IMR-90 (cell line): Measurements from ENCODE around the gene SLX4. TPM values are rescaled to one million over a fixed set of nuclear protein-coding genes. Genes with fewer than 3 reads are reported as not detected.

Source experiments
- ATAC-seq: fragments of 200-7000 bp; cut with Tn5 transposase; 2 replicates; pipeline ENCODE4 v1.9.1; 2020; ENCODE audit warnings: low read depth, mild to moderate bottlenecking, moderate library complexity
- BruUV-seq: library from RNA; stranded (reverse); fragments of 400-500 nt; replicated peaks from 2 replicates; lab custom pipeline; 2021; lab: Mats Ljungman, UMichigan
- CTCF ChIA-PET: fragments of 300-600 bp; formaldehyde crosslinking; extraction: SDS; loops from one replicate; lab custom pipeline; 2021; ENCODE audit warnings: antibody characterized with exemption; lab: Yijun Ruan, JAX
- POLR2A ChIA-PET: fragments of 300-600 bp; sonication (Branson Sonifier 250); formaldehyde crosslinking; loops from one replicate; lab custom pipeline; 2022; ENCODE audit warnings: antibody characterized with exemption; ENCODE audit not compliant: unreplicated experiment; lab: Charles Lee
- DNase-seq: peaks from one replicate; pipeline ENCODE4 v3.0.0; 2013
- H2AFZ ChIP-seq: replicated peaks from 2 replicates; pipeline ENCODE3; 2013; ENCODE audit warnings: low read length, mild to moderate bottlenecking; ENCODE audit not compliant: poor library complexity
- H2AK5ac ChIP-seq: 2 replicates; pipeline ENCODE4 v1.6.1; 2013; ENCODE audit warnings: low read depth, low read length, inconsistent platforms
- H2AK9ac ChIP-seq: replicated peaks from 2 replicates; pipeline ENCODE3; 2013; ENCODE audit warnings: mild to moderate bottlenecking, low read depth, low read length, moderate library complexity; ENCODE audit not compliant: poor library complexity
- H2BK120ac ChIP-seq: 2 replicates; pipeline ENCODE4 v1.6.1; 2013; ENCODE audit warnings: low read depth, low read length, inconsistent platforms
- H2BK15ac ChIP-seq: 3 replicates; pipeline ENCODE4 v1.6.1; 2013; ENCODE audit warnings: low read depth, low read length, inconsistent platforms
- H2BK20ac ChIP-seq: 2 replicates; pipeline ENCODE4 v1.6.1; 2013; ENCODE audit warnings: low read depth, mild to moderate bottlenecking, inconsistent platforms, low read length, moderate library complexity
- H2BK5ac ChIP-seq: 2 replicates; pipeline ENCODE4 v1.6.1; 2013; ENCODE audit warnings: mild to moderate bottlenecking, low read depth, low read length, inconsistent platforms; ENCODE audit not compliant: poor library complexity, severe bottlenecking
- H3K14ac ChIP-seq: replicated peaks from 2 replicates; pipeline ENCODE4 v1.6.1; 2013; ENCODE audit warnings: low read depth, low read length, inconsistent platforms
- H3K18ac ChIP-seq: 2 replicates; pipeline ENCODE4 v1.6.1; 2013; ENCODE audit warnings: low read depth, low read length, control low read depth
- H3K23ac ChIP-seq: 2 replicates; pipeline ENCODE4 v1.6.1; 2013; ENCODE audit warnings: low read depth, low read length, inconsistent platforms
- H3K27ac ChIP-seq: 2 replicates; pipeline ENCODE4 v1.5.1; 2013; ENCODE audit warnings: mild to moderate bottlenecking, control low read depth, low read length; ENCODE audit not compliant: insufficient read depth
- H3K27me3 ChIP-seq: 2 replicates; pipeline ENCODE4 v1.6.1; 2013; ENCODE audit warnings: low read length; ENCODE audit not compliant: control insufficient read depth, insufficient read depth
- H3K36me3 ChIP-seq: 2 replicates; pipeline ENCODE4 v1.6.1; 2013; ENCODE audit warnings: low read length, mixed read lengths; ENCODE audit not compliant: control insufficient read depth, insufficient read depth
- H3K4ac ChIP-seq: 2 replicates; pipeline ENCODE4 v1.6.1; 2013; ENCODE audit warnings: low read depth, low read length, inconsistent platforms
- H3K4me1 ChIP-seq: 2 replicates; pipeline ENCODE4 v1.6.1; 2013; ENCODE audit warnings: low read length, mixed read lengths; ENCODE audit not compliant: control insufficient read depth, insufficient read depth
- H3K4me2 ChIP-seq: 2 replicates; pipeline ENCODE4 v1.6.1; 2013; ENCODE audit warnings: low read depth, mild to moderate bottlenecking, control low read depth, low read length, moderate library complexity
- H3K4me3 ChIP-seq: 2 replicates; pipeline ENCODE4 v1.5.1; 2013; ENCODE audit warnings: low read depth, mild to moderate bottlenecking, control low read depth, low read length, moderate library complexity; ENCODE audit not compliant: insufficient read depth
- H3K56ac ChIP-seq: 2 replicates; pipeline ENCODE4 v1.6.1; 2013; ENCODE audit warnings: low read length, inconsistent platforms; ENCODE audit not compliant: insufficient read depth; ENCODE audit errors: extremely low read depth
- H3K79me1 ChIP-seq, 2 experiments: 2 replicates each; pipeline ENCODE4 v1.6.1; 2013; ENCODE audit warnings: low read length in 2 of 2, inconsistent platforms in 1 of 2, low read depth in 1 of 2
- H3K9ac ChIP-seq: 2 replicates; pipeline ENCODE4 v1.6.1; 2013; ENCODE audit warnings: low read depth, low read length, control low read depth
- H3K9me1 ChIP-seq: 2 replicates; pipeline ENCODE4 v1.6.1; 2013; ENCODE audit warnings: low read length, inconsistent platforms; ENCODE audit not compliant: insufficient read depth
- H3K9me3 ChIP-seq: 2 replicates; pipeline ENCODE4 v1.6.1; 2013; ENCODE audit warnings: low read length; ENCODE audit not compliant: control insufficient read depth, insufficient read depth
- H4K20me1 ChIP-seq: 2 replicates; pipeline ENCODE4 v1.6.1; 2013; ENCODE audit warnings: low read length, inconsistent platforms; ENCODE audit not compliant: insufficient read depth
- H4K5ac ChIP-seq: 2 replicates; pipeline ENCODE4 v1.6.1; 2013; ENCODE audit warnings: mild to moderate bottlenecking, low read depth, low read length, control low read depth
- H4K8ac ChIP-seq, 2 experiments: 2 replicates each; pipeline ENCODE4 v1.6.1; 2013; ENCODE audit warnings: low read depth in 2 of 2, low read length in 2 of 2, control low read depth in 1 of 2, inconsistent platforms in 1 of 2
- H4K91ac ChIP-seq: 2 replicates; pipeline ENCODE4 v1.6.1; 2013; ENCODE audit warnings: low read depth, low read length, inconsistent platforms; ENCODE audit not compliant: insufficient read depth
- BHLHE40 ChIP-seq: fragments of 150-350 bp; IDR thresholded peaks from 2 replicates; pipeline ENCODE4 v1.6.1; 2016; ENCODE audit warnings: mild to moderate bottlenecking, low read depth, low read length
- CEBPB ChIP-seq: IDR thresholded peaks from 2 replicates; pipeline ENCODE4 v1.6.1; 2012; ENCODE audit warnings: low read depth, low read length, improper control_type of control experiment
- CHD1 ChIP-seq: IDR thresholded peaks from 2 replicates; pipeline ENCODE4 v1.6.1; 2012; ENCODE audit warnings: low read depth, low read length, improper control_type of control experiment
- FOS ChIP-seq: fragments of 150-350 bp; IDR thresholded peaks from 2 replicates; pipeline ENCODE4 v1.6.1; 2016; ENCODE audit warnings: low read depth, low read length
- NFE2L2 ChIP-seq: fragments of 150-350 bp; IDR thresholded peaks from 2 replicates; pipeline ENCODE4 v1.6.1; 2016; ENCODE audit warnings: low read depth, mild to moderate bottlenecking, low read length
- POLR2A ChIP-seq: IDR thresholded peaks from 2 replicates; pipeline ENCODE4 v1.6.1; 2012; ENCODE audit warnings: mild to moderate bottlenecking, low read depth, low read length
- SMC3 ChIP-seq: fragments of 150-350 bp; IDR thresholded peaks from 2 replicates; pipeline ENCODE4 v1.6.1; 2016; ENCODE audit warnings: low read depth, mild to moderate bottlenecking, antibody characterized with exemption, low read length, moderate library complexity
- WGBS, 2 experiments: methylation state at CpG; one replicate each; pipeline versions ENCODE4 v1.1.5 to v1.1.7; 2013; ENCODE audit warnings: missing lambda C conversion rate in 2 of 2; ENCODE audit not compliant: insufficient read length in 1 of 2; ENCODE audit errors: extremely low coverage in 2 of 2; 5-methylcytosine and 5-hydroxymethylcytosine counted together
- dilution Hi-C: fragments of 300-500 bp; cut with HindIII; formaldehyde crosslinking; loops from one replicate; pipeline ENCODE4 v1.14.3; 2018; ENCODE audit warnings: low sequenced_read_pairs; ENCODE audit not compliant: unreplicated experiment
- in situ Hi-C: fragments of 300-500 bp; cut with MboI; formaldehyde crosslinking; loops from 3 replicates; pipeline ENCODE4 v1.14.3; 2019; ENCODE audit warnings: low sequenced_read_pairs, inconsistent platforms, mixed read lengths
- intact Hi-C: fragments of 100-400 bp; cut with micrococcal nuclease; formaldehyde crosslinking; loops from 2 replicates; pipeline ENCODE4 v1.10.0; 2022
- polyA plus RNA-seq, 3 experiments: library from polyadenylated mRNA; depleted of rRNA; stranded (reverse); fragments of >200 nt; gene quantifications; 2 replicates each; pipeline ENCODE4 v1.2.3, GENCODE V29; 2012; ENCODE audit warnings: low replicate concordance in 1 of 3
- total RNA-seq: library from RNA; depleted of rRNA; stranded (reverse); fragments of >200 nt; gene quantifications from 2 replicates; pipeline ENCODE4 v1.2.3, GENCODE V29; 2012
- TF ChIP-seq, protein P1 (sequence below): conservative IDR thresholded peaks from 2 replicates; pipeline ENCODE4 v1.5.1; 2012; ENCODE audit warnings: mild to moderate bottlenecking, low read depth, low read length, improper control_type of control experiment
- TF ChIP-seq, protein P2 (sequence below): fragments of 150-350 bp; IDR thresholded peaks from 2 replicates; pipeline ENCODE4 v1.6.1; 2016; ENCODE audit warnings: low read depth, mild to moderate bottlenecking, low read length, moderate library complexity, borderline replicate concordance

SLX4 gene
- total and polyA plus RNA-seq, 2 of the 4 experiments (the other 2 are of a cell fraction), result 1.3 to 3.1 TPM

DNA sequence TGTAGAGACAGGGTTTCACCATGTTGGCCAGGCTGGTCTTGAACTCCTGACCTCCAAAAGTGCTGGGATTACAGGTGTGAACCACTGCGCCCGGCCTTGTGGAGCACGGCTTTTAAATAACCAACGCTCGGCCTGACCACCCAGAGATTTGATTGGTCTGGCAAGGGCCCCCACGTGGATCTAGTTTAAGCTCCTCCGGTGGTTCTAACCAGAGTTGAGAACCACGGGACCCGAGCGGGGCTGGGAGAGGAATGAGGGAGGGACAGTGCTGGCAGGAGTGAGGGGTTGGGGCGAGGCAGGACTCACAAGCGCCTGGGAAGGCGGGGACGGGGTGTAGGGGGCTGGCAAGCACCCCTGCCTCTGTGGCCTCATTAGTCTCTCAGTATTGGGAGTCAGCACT is 37.2 kb downstream of the SLX4 start:
- Histone ChIP-seq H3K4me2 (no peak overlapping the region), H3K79me1 (no peaks in the 10 kb centered on the region), H3K18ac (no peak overlapping the region), H3K23ac (no peak overlapping the region), H3K4ac (no peak overlapping the region), H3K9me1 (no peaks in the 10 kb centered on the region), H4K20me1 (no peaks in the 10 kb centered on the region), H3K9ac (no peak overlapping the region), H2AFZ (no peak overlapping the region), H3K27me3 (peaks cover 4% of the 10 kb centered on the region), H3K56ac (no peak overlapping the region), H3K14ac (no peak overlapping the region), H3K36me3 (no peaks in the 10 kb centered on the region), H2BK20ac (no peak overlapping the region), H4K91ac (no peak overlapping the region), H2AK9ac (no peak overlapping the region), H3K4me3 (no peak overlapping the region), H3K27ac (no peak overlapping the region), H2BK15ac (no peak overlapping the region), H2BK5ac (no peak overlapping the region), H2BK120ac (no peak overlapping the region), H4K8ac (no peak overlapping the region), H4K5ac (no peak overlapping the region), H2AK5ac (no peak overlapping the region), H3K9me3 (peaks cover 7% of the 10 kb centered on the region), H3K4me1 (no peaks in the 10 kb centered on the region)
- dilution Hi-C loops, result no loop called here
- CTCF ChIA-PET, result no interaction called here
- no peak for TF ChIP-seq POLR2A
- TF ChIP-seq BHLHE40, result no peak
- no peak for TF ChIP-seq CEBPB
- TF ChIP-seq CHD1, result no peak
- TF ChIP-seq, protein P1, sequence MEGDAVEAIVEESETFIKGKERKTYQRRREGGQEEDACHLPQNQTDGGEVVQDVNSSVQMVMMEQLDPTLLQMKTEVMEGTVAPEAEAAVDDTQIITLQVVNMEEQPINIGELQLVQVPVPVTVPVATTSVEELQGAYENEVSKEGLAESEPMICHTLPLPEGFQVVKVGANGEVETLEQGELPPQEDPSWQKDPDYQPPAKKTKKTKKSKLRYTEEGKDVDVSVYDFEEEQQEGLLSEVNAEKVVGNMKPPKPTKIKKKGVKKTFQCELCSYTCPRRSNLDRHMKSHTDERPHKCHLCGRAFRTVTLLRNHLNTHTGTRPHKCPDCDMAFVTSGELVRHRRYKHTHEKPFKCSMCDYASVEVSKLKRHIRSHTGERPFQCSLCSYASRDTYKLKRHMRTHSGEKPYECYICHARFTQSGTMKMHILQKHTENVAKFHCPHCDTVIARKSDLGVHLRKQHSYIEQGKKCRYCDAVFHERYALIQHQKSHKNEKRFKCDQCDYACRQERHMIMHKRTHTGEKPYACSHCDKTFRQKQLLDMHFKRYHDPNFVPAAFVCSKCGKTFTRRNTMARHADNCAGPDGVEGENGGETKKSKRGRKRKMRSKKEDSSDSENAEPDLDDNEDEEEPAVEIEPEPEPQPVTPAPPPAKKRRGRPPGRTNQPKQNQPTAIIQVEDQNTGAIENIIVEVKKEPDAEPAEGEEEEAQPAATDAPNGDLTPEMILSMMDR, result no peak
- no peak for TF ChIP-seq FOS
- TF ChIP-seq, protein P2, sequence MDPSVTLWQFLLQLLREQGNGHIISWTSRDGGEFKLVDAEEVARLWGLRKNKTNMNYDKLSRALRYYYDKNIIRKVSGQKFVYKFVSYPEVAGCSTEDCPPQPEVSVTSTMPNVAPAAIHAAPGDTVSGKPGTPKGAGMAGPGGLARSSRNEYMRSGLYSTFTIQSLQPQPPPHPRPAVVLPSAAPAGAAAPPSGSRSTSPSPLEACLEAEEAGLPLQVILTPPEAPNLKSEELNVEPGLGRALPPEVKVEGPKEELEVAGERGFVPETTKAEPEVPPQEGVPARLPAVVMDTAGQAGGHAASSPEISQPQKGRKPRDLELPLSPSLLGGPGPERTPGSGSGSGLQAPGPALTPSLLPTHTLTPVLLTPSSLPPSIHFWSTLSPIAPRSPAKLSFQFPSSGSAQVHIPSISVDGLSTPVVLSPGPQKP, result no peak
- TF ChIP-seq NFE2L2, result no peak
- no peak for TF ChIP-seq SMC3
- intact Hi-C loops, result no loop called here
- BruUV-seq, result no TSS peak
- no peak for ATAC-seq
- no peak for DNase-seq
- POLR2A ChIA-PET, result no interaction called here
- in situ Hi-C loops, result no loop called here
- 83% methylated on average over 5 of the region's 14 CpGs; no CpG with 5 or more reads in 1 of the 2 experiments for WGBS, 2 experiments
